IMR-90 (cell line): ENCODE data around the gene GRIN1. TPM values are rescaled to one million over a fixed set of nuclear protein-coding genes. Genes with fewer than 3 reads are reported as not detected.

Experiments
- ATAC-seq: fragments of 200-7000 bp; cut with Tn5 transposase; 2 replicates; pipeline ENCODE4 v1.9.1; 2020; ENCODE audit warnings: low read depth, mild to moderate bottlenecking, moderate library complexity
- BruUV-seq: library from RNA; stranded (reverse); fragments of 400-500 nt; replicated peaks from 2 replicates; lab custom pipeline; 2021; lab: Mats Ljungman, UMichigan
- CTCF ChIA-PET: fragments of 300-600 bp; formaldehyde crosslinking; extraction: SDS; loops from one replicate; lab custom pipeline; 2021; ENCODE audit warnings: antibody characterized with exemption; lab: Yijun Ruan, JAX
- POLR2A ChIA-PET: fragments of 300-600 bp; sonication (Branson Sonifier 250); formaldehyde crosslinking; loops from one replicate; lab custom pipeline; 2022; ENCODE audit warnings: antibody characterized with exemption; ENCODE audit not compliant: unreplicated experiment; lab: Charles Lee
- DNase-seq: peaks from one replicate; pipeline ENCODE4 v3.0.0; 2013
- H2AFZ ChIP-seq: replicated peaks from 2 replicates; pipeline ENCODE3; 2013; ENCODE audit warnings: low read length, mild to moderate bottlenecking; ENCODE audit not compliant: poor library complexity
- H2AK5ac ChIP-seq: 2 replicates; pipeline ENCODE4 v1.6.1; 2013; ENCODE audit warnings: low read depth, low read length, inconsistent platforms
- H2AK9ac ChIP-seq: replicated peaks from 2 replicates; pipeline ENCODE3; 2013; ENCODE audit warnings: mild to moderate bottlenecking, low read depth, low read length, moderate library complexity; ENCODE audit not compliant: poor library complexity
- H2BK120ac ChIP-seq: 2 replicates; pipeline ENCODE4 v1.6.1; 2013; ENCODE audit warnings: low read depth, low read length, inconsistent platforms
- H2BK15ac ChIP-seq: 3 replicates; pipeline ENCODE4 v1.6.1; 2013; ENCODE audit warnings: low read depth, low read length, inconsistent platforms
- H2BK20ac ChIP-seq: 2 replicates; pipeline ENCODE4 v1.6.1; 2013; ENCODE audit warnings: low read depth, mild to moderate bottlenecking, inconsistent platforms, low read length, moderate library complexity
- H2BK5ac ChIP-seq: 2 replicates; pipeline ENCODE4 v1.6.1; 2013; ENCODE audit warnings: mild to moderate bottlenecking, low read depth, low read length, inconsistent platforms; ENCODE audit not compliant: poor library complexity, severe bottlenecking
- H3K14ac ChIP-seq: replicated peaks from 2 replicates; pipeline ENCODE4 v1.6.1; 2013; ENCODE audit warnings: low read depth, low read length, inconsistent platforms
- H3K18ac ChIP-seq: 2 replicates; pipeline ENCODE4 v1.6.1; 2013; ENCODE audit warnings: low read depth, low read length, control low read depth
- H3K23ac ChIP-seq: 2 replicates; pipeline ENCODE4 v1.6.1; 2013; ENCODE audit warnings: low read depth, low read length, inconsistent platforms
- H3K27ac ChIP-seq: 2 replicates; pipeline ENCODE4 v1.5.1; 2013; ENCODE audit warnings: mild to moderate bottlenecking, control low read depth, low read length; ENCODE audit not compliant: insufficient read depth
- H3K27me3 ChIP-seq: 2 replicates; pipeline ENCODE4 v1.6.1; 2013; ENCODE audit warnings: low read length; ENCODE audit not compliant: control insufficient read depth, insufficient read depth
- H3K36me3 ChIP-seq: 2 replicates; pipeline ENCODE4 v1.6.1; 2013; ENCODE audit warnings: low read length, mixed read lengths; ENCODE audit not compliant: control insufficient read depth, insufficient read depth
- H3K4ac ChIP-seq: 2 replicates; pipeline ENCODE4 v1.6.1; 2013; ENCODE audit warnings: low read depth, low read length, inconsistent platforms
- H3K4me1 ChIP-seq: 2 replicates; pipeline ENCODE4 v1.6.1; 2013; ENCODE audit warnings: low read length, mixed read lengths; ENCODE audit not compliant: control insufficient read depth, insufficient read depth
- H3K4me2 ChIP-seq: 2 replicates; pipeline ENCODE4 v1.6.1; 2013; ENCODE audit warnings: low read depth, mild to moderate bottlenecking, control low read depth, low read length, moderate library complexity
- H3K4me3 ChIP-seq: 2 replicates; pipeline ENCODE4 v1.5.1; 2013; ENCODE audit warnings: low read depth, mild to moderate bottlenecking, control low read depth, low read length, moderate library complexity; ENCODE audit not compliant: insufficient read depth
- H3K56ac ChIP-seq: 2 replicates; pipeline ENCODE4 v1.6.1; 2013; ENCODE audit warnings: low read length, inconsistent platforms; ENCODE audit not compliant: insufficient read depth; ENCODE audit errors: extremely low read depth
- H3K79me1 ChIP-seq, 2 experiments: 2 replicates each; pipeline ENCODE4 v1.6.1; 2013; ENCODE audit warnings: low read length in 2 of 2, inconsistent platforms in 1 of 2, low read depth in 1 of 2
- H3K9ac ChIP-seq: 2 replicates; pipeline ENCODE4 v1.6.1; 2013; ENCODE audit warnings: low read depth, low read length, control low read depth
- H3K9me1 ChIP-seq: 2 replicates; pipeline ENCODE4 v1.6.1; 2013; ENCODE audit warnings: low read length, inconsistent platforms; ENCODE audit not compliant: insufficient read depth
- H3K9me3 ChIP-seq: 2 replicates; pipeline ENCODE4 v1.6.1; 2013; ENCODE audit warnings: low read length; ENCODE audit not compliant: control insufficient read depth, insufficient read depth
- H4K20me1 ChIP-seq: 2 replicates; pipeline ENCODE4 v1.6.1; 2013; ENCODE audit warnings: low read length, inconsistent platforms; ENCODE audit not compliant: insufficient read depth
- H4K5ac ChIP-seq: 2 replicates; pipeline ENCODE4 v1.6.1; 2013; ENCODE audit warnings: mild to moderate bottlenecking, low read depth, low read length, control low read depth
- H4K8ac ChIP-seq, 2 experiments: 2 replicates each; pipeline ENCODE4 v1.6.1; 2013; ENCODE audit warnings: low read depth in 2 of 2, low read length in 2 of 2, control low read depth in 1 of 2, inconsistent platforms in 1 of 2
- H4K91ac ChIP-seq: 2 replicates; pipeline ENCODE4 v1.6.1; 2013; ENCODE audit warnings: low read depth, low read length, inconsistent platforms; ENCODE audit not compliant: insufficient read depth
- CTCF ChIP-seq: conservative IDR thresholded peaks from 2 replicates; pipeline ENCODE4 v1.5.1; 2012; ENCODE audit warnings: mild to moderate bottlenecking, low read depth, low read length, improper control_type of control experiment
- FOS ChIP-seq: fragments of 150-350 bp; IDR thresholded peaks from 2 replicates; pipeline ENCODE4 v1.6.1; 2016; ENCODE audit warnings: low read depth, low read length
- MAZ ChIP-seq: IDR thresholded peaks from 2 replicates; pipeline ENCODE4 v1.6.1; 2012; ENCODE audit warnings: low read depth, mild to moderate bottlenecking, low read length, improper control_type of control experiment, moderate library complexity, borderline replicate concordance
- NFE2L2 ChIP-seq: fragments of 150-350 bp; IDR thresholded peaks from 2 replicates; pipeline ENCODE4 v1.6.1; 2016; ENCODE audit warnings: low read depth, mild to moderate bottlenecking, low read length
- POLR2A ChIP-seq: IDR thresholded peaks from 2 replicates; pipeline ENCODE4 v1.6.1; 2012; ENCODE audit warnings: mild to moderate bottlenecking, low read depth, low read length
- RAD21 ChIP-seq: IDR thresholded peaks from 2 replicates; pipeline ENCODE4 v1.6.1; 2012; ENCODE audit warnings: low read length, improper control_type of control experiment
- RCOR1 ChIP-seq: IDR thresholded peaks from 2 replicates; pipeline ENCODE4 v1.6.1; 2012; ENCODE audit warnings: mild to moderate bottlenecking, low read length, improper control_type of control experiment; ENCODE audit not compliant: insufficient replicate concordance
- RFX5 ChIP-seq: IDR thresholded peaks from 2 replicates; pipeline ENCODE4 v1.8.0; 2012; ENCODE audit warnings: low read depth, mild to moderate bottlenecking, low read length, moderate library complexity
- WGBS, 2 experiments: methylation state at CpG; one replicate each; pipeline versions ENCODE4 v1.1.5 to v1.1.7; 2013; ENCODE audit warnings: missing lambda C conversion rate in 2 of 2; ENCODE audit not compliant: insufficient read length in 1 of 2; ENCODE audit errors: extremely low coverage in 2 of 2; 5-methylcytosine and 5-hydroxymethylcytosine counted together
- dilution Hi-C: fragments of 300-500 bp; cut with HindIII; formaldehyde crosslinking; loops from one replicate; pipeline ENCODE4 v1.14.3; 2018; ENCODE audit warnings: low sequenced_read_pairs; ENCODE audit not compliant: unreplicated experiment
- in situ Hi-C: fragments of 300-500 bp; cut with MboI; formaldehyde crosslinking; loops from 3 replicates; pipeline ENCODE4 v1.14.3; 2019; ENCODE audit warnings: low sequenced_read_pairs, inconsistent platforms, mixed read lengths
- intact Hi-C: fragments of 100-400 bp; cut with micrococcal nuclease; formaldehyde crosslinking; loops from 2 replicates; pipeline ENCODE4 v1.10.0; 2022
- polyA plus RNA-seq, 3 experiments: library from polyadenylated mRNA; depleted of rRNA; stranded (reverse); fragments of >200 nt; gene quantifications; 2 replicates each; pipeline ENCODE4 v1.2.3, GENCODE V29; 2012; ENCODE audit warnings: low replicate concordance in 1 of 3
- total RNA-seq: library from RNA; depleted of rRNA; stranded (reverse); fragments of >200 nt; gene quantifications from 2 replicates; pipeline ENCODE4 v1.2.3, GENCODE V29; 2012

Gene GRIN1
- total and polyA plus RNA-seq, 2 of the 4 experiments (the other 2 are of a cell fraction): 0.09 TPM; not detected in 1

GRCh38 chr9:137202966-137203365 lies 64.0 kb downstream of the GRIN1 start:
- Histone ChIP-seq H3K18ac (no peak overlapping the region), H2BK20ac (no peak overlapping the region), H2BK120ac (no peak overlapping the region), H2AK9ac (no peak overlapping the region), H3K23ac (no peak overlapping the region), H3K14ac (no peak overlapping the region), H2AK5ac (no peak overlapping the region), H2AFZ (no peak overlapping the region), H3K9ac (no peak overlapping the region), H3K27me3 (no peaks in the 10 kb centered on the region), H3K36me3 (peaks cover 5% of the 10 kb centered on the region), H4K20me1 (peaks cover 25% of the 10 kb centered on the region), H4K91ac (no peak overlapping the region), H3K4ac (no peak overlapping the region), H3K27ac (no peak overlapping the region), H3K9me1 (0 out of 2 replicates have a peak, but pooled peaks cover 2% of the 10 kb centered on the region), H3K4me3 (no peak overlapping the region), H4K5ac (no peak overlapping the region), H4K8ac (no peak overlapping the region), H2BK15ac (no peak overlapping the region), H3K4me1 (peaks cover 24% of the 10 kb centered on the region), H3K4me2 (no peak overlapping the region), H3K79me1 (peaks cover 47 to 81% of the 10 kb centered on the region in 2 experiments), H3K9me3 (no peaks in the 10 kb centered on the region), H2BK5ac (no peak overlapping the region), H3K56ac (no peak overlapping the region)
- intact Hi-C loops (no loop called here), in situ Hi-C loops (no loop called here), dilution Hi-C loops (no loop called here)
- POLR2A ChIA-PET: no interaction called here
- DNase-seq: no peak
- TF ChIP-seq CTCF (no peak), MAZ (no peak), RFX5 (no peak), NFE2L2 (no peak), FOS (no peak), POLR2A (no peak), RAD21 (no peak), RCOR1 (no peak)
- 89% methylated on average over 7 of the region's 8 CpGs; no CpG with 5 or more reads in 1 of the 2 experiments for WGBS, 2 experiments
- BruUV-seq: no TSS peak
- CTCF ChIA-PET: no interaction called here
- ATAC-seq: no peak
